HG03175 (cell line): Measurements from ENCODE around the gene ACTR10.

Experiments
- ATAC-seq: cut with Tn5 transposase; IDR thresholded peaks from one replicate; pipeline ENCODE4 v1.9.1; 2021; ENCODE audit warnings: mild to moderate bottlenecking, moderate library complexity; ENCODE audit not compliant: unreplicated experiment

ACTR10 gene

GRCh38 chr14:58199726-58200479 lies at the start of gene ACTR10:
ACTR10 (plus strand) TSS chr14:58200149; CDS start chr14:58200218, 69 bp downstream.
- ATAC-seq = peak; percentile 89

DNA sequence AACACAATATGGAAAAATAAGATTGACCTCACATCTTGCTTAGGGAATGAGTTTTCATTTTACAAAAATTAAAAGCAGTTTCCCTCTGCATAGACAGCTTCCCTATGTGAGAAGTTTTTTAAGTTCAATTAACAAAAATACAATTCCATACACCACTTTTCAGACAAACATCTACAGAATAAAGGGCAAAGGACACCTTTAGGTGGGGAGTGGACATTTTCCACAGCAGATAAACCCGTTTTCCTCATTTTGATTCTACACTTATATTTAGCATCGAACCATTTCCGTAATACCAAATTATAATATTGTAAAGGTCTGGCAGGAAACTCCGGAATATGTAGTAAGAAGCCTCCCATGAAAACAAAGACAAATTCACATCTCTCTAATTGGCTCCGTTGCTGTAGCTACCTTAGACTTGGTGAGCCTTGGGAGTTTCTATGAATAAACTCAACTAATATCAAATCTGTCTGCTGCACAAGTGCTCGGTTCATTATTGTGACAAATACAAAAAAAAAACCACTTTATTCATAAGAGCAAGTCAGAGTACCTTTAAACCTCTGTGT lies 49.6 kb upstream of the ACTR10 start:
- ATAC-seq = no peak

- peak; percentile 44 for ATAC-seq
Observed at GRCh38 chr14:58151133-58152013, 48.6 kb upstream of the ACTR10 start.

DNA sequence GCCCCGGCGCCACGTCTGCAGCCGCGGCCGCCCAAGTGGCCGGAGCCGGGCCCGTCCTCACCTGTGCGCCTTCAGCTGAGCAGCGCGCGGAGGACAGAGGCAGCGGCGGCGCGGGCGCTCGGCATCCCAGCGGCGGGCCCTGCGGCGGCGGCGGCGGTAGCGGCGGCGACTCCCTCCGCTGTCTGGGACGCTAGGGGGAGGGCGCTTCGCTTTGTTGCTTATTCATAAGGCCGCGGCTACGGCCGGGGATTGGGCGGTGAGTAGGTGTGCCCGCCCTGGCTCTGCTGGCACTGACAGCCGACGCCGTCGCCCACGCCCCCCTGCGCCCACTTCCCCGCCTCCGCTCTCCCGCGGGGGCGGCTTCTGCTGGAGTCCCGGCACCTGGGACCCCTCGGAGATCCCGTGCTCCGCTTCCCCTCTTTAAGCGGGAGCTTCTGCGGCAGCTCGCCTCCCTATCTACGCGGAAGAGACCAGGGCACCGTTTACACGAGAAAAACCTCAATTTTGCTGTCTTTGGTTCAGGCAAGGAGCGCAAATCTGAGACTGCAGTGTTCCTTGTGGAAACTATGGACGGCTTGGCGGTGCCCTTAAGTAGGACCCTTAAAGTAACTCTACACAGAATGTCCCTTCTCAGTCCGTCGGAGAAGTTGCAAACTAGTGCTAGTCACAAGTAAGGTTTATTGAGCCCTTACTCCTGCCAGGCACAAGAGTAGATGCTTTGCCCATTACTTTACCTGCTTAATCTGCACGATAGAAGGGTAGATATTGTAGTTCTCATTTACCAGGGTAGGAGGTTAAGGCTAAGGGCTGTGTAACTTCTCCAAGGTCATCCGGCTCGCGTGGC lies 47.7 kb upstream of the ACTR10 start, which contains the start of gene ARMH4:
ARMH4 (minus strand) TSS at position 200 of the 844 bp plus-strand sequence. CDS start 12,855 bp downstream, outside the sequence.
- ATAC-seq = peak; percentile 89

GRCh38 chr14:58160561-58160960 lies 39.4 kb upstream of the ACTR10 start:
- ATAC-seq = no peak

- no peak for ATAC-seq
Observed at GRCh38 chr14:58166005-58166983, 33.7 kb upstream of the ACTR10 start.

DNA sequence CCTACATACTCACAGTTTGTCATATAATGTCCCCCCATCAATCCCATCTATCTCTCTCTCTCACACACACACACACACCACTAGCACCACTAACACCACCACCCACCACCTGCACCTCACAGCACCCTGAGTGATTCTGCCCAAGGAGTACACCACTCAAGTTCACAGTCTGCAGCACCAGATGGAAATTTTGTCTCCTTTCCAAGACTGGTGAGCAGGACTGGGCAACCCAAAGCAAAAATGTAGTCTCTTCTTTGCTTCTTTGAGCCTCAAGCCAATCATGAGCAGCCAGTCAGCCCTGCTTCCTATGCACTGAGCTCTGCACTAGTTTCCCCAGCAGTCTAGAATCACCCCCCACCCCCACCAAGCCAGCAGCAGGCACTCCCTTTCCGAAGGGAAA lies 32.9 kb upstream of the ACTR10 start:
- ATAC-seq = no peak

- no peak for ATAC-seq
Observed at GRCh38 chr14:58167891-58168290, 32.1 kb upstream of the ACTR10 start.

GRCh38 chr14:58171090-58171489 lies 28.9 kb upstream of the ACTR10 start:
- peak; percentile 89 for ATAC-seq

GRCh38 chr14:58177125-58177524 lies 22.8 kb upstream of the ACTR10 start:
- ATAC-seq = no peak

DNA sequence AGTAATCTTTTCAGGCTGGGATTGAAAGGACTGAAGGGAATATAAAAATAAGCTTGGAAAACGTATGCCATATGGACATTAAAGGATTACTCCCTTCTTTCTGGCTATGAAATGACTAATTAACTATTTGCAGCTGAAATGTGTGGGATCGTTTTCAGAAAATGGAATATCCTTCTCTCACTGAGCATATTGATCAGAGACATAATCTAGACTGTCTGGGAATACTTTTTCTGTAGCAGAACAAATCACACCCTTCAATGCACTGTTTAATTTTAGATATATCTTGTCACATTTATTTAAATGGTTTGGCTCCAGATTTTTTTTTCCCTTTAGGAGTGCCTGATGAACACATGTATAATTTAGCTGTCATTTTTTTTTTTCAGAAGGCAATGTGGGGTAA lies 10.8 kb upstream of the ACTR10 start:
- ATAC-seq = no peak

- ATAC-seq = no peak
Observed at GRCh38 chr14:58191763-58192601, 8.0 kb upstream of the ACTR10 start.

DNA sequence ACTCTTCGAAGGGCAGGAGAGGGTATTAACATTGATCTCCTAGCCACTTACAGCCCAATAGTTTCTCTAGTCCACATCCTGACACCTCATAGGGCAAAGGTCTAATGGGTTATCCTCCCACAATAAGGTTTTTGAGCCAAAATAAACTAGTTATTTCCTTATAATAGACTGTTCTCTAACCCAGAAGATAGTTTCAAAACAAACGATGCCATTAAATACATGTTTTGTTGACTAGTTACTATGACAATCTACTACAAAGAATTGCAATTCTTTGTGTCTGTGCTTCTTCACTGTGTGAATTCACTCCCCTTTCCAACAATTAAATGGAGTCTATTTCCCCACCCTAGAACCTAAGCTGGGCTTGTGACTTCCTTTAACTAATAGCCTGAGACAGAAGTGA lies 6.4 kb upstream of the ACTR10 start:
- no peak for ATAC-seq

- ATAC-seq = no peak
Observed at GRCh38 chr14:58196198-58196597, 3.8 kb upstream of the ACTR10 start.

GRCh38 chr14:58198086-58198485 lies 1.9 kb upstream of the ACTR10 start:
- no peak for ATAC-seq

GRCh38 chr14:58200480-58200841 lies 512 bp downstream of the ACTR10 start:
- peak; percentile 12 for ATAC-seq

DNA sequence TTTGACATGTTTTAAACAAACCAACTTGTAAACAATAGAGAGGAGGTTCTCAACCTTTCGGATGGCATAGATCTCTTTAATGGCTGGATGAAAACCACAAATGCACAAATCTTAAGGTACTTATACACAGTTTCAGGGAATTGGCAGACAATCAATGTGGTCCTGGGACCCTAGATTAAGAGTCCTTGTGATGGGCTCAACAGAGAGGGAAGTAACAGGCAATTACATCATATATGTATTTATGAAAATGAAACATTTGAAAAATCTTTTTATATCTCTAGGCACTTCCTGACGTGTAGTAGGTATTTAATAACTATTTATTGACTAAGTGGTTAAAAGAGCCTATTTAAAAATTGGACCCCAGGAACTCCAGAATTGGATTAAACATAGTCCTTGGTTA lies 897 bp downstream of the ACTR10 start:
- no peak for ATAC-seq

DNA sequence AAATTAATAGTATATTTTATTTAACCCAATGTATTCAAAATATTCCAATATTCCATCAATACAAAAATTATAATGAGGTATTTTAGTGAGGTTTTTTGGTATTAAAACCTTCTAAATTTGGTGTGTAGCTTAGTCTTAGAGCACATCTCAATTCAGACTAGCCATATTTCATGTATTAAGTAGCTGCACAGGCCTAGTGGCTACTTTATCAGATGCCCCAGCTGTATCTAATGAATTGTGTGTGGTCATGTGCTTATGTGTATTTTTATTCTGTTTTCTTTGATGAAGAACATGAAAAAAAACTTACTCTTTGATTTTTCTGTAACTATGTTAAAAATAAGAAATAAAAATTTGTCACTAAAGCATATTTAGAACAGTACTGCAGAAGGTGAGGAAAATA lies 13.2 kb downstream of the ACTR10 start:
- no peak for ATAC-seq
